Activated CD4-positive, alpha-beta memory T cell treated with anti-CD3 and anti-CD28 coated beads for 36 hours (primary cell): ENCODE data around the gene CACNA1C. TPM values are rescaled to one million over a fixed set of nuclear protein-coding genes. Genes with fewer than 3 reads are reported as not detected.

Source experiments
- CTCF ChIA-PET: fragments of 350-600 bp; sonication (Branson Sonifier 250); formaldehyde crosslinking; loops from one replicate; lab custom pipeline; 2021; ENCODE audit warnings: antibody characterized with exemption, inconsistent platforms; lab: Charles Lee
- POLR2A ChIA-PET: fragments of 350-600 bp; sonication (Branson Sonifier 250); formaldehyde crosslinking; loops from one replicate; lab custom pipeline; 2021; ENCODE audit warnings: antibody characterized with exemption; lab: Charles Lee
- DNase-seq: peaks from one replicate; pipeline ENCODE4 v3.0.0-alpha.2; 2020
- H3K27ac Mint-ChIP-seq: one replicate; pipeline ENCODE4 v1.8.0; 2021; ENCODE audit warnings: mixed read lengths
- H3K27me3 Mint-ChIP-seq: one replicate; pipeline ENCODE4 v1.8.0; 2021; ENCODE audit warnings: mixed read lengths
- H3K36me3 Mint-ChIP-seq: one replicate; pipeline ENCODE4 v1.8.0; 2021; ENCODE audit warnings: mixed read lengths
- H3K4me1 Mint-ChIP-seq: one replicate; pipeline ENCODE4 v1.8.0; 2021; ENCODE audit warnings: low read depth, mixed read lengths
- H3K4me3 Mint-ChIP-seq: one replicate; pipeline ENCODE4 v1.8.0; 2021; ENCODE audit warnings: mild to moderate bottlenecking, mixed read lengths
- H3K9me3 Mint-ChIP-seq: one replicate; pipeline ENCODE4 v1.8.0; 2021; ENCODE audit warnings: mixed read lengths
- intact Hi-C: fragments of 100-400 bp; cut with micrococcal nuclease; formaldehyde crosslinking; loops from one replicate; pipeline ENCODE4 v1.15.1; 2023
- total RNA-seq, 2 experiments: library from RNA; stranded (reverse); gene quantifications; one replicate each; pipeline ENCODE4 v1.2.3, GENCODE V29; 2021

CACNA1C gene
- total RNA-seq, 2 experiments from 2014 or later: 0.07 to 0.12 TPM

DNA sequence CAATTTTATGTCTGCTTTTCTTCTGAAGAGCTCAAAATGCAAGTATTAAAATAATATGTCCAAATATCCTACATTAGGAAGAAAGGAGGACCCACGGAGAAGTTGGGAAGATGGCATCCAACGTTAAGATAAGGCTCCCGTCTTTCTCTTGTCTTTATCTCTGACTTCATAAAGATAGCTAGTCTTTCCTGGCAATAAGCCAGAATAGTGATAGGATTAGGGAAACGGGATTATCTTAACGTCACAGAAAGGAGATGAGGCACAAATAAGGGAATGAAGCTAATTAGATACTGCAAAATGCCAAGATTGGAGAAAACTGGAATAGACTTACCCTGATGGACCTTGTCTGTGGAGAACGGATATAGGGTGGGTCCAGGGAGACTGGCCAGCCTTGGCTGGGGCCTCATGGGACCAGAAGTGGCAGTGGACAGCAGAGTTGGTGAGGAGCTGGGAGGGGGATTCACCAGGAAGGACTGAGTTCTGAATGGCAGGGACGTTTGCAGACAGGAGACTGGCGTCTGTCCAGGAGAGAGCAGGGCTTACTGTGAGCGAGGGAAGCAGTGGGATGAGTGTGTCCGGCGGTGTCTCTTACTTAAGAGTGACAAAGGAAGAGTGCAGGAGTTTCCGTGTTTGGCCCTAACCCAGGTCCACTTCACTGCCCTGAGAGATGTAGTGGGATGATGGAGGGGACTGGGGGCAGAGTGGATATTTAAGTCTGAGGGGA lies 119.9 kb downstream of the CACNA1C start:
- intact Hi-C loops: no loop called here
- ChIA-PET POLR2A (no interaction called here), CTCF (no interaction called here)
- DNase-seq: no peak
- H3K36me3 Mint-ChIP-seq: no peaks in the 10 kb centered on the region
- peaks cover 10% of the 10 kb centered on the region for H3K27me3 Mint-ChIP-seq
- no peak overlapping the region for H3K27ac Mint-ChIP-seq
- no peak overlapping the region for H3K4me3 Mint-ChIP-seq
- H3K9me3 Mint-ChIP-seq: peaks cover 7% of the 10 kb centered on the region
- H3K4me1 Mint-ChIP-seq: no peaks in the 10 kb centered on the region

DNA sequence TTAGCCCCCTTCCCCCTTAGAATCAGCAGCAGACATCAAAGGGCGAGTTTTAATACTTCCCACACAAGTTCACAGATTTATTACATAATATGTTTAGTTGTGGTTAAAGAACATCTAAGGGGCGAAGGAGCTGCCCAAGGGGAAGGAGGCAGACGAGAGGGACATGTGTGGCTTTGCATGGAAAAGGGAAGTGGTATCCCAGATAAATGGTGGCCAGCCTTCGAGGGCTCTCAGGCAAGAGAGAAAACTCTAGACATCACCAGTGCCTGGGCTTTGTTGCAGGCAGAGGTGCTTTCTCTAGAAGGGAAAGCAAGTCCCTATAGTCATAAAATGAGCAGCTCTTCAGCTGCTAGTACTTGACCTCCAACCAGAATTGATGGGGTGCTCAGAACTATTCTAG lies 121.2 kb downstream of the CACNA1C start:
- H3K4me1 Mint-ChIP-seq: no peaks in the 10 kb centered on the region
- no peak for DNase-seq
- ChIA-PET CTCF (no interaction called here), POLR2A (no interaction called here)
- H3K36me3 Mint-ChIP-seq: no peaks in the 10 kb centered on the region
- no peak overlapping the region for H3K27ac Mint-ChIP-seq
- intact Hi-C loops: no loop called here
- H3K4me3 Mint-ChIP-seq: no peak overlapping the region
- H3K9me3 Mint-ChIP-seq: no peaks in the 10 kb centered on the region
- peaks cover 11% of the 10 kb centered on the region for H3K27me3 Mint-ChIP-seq

DNA sequence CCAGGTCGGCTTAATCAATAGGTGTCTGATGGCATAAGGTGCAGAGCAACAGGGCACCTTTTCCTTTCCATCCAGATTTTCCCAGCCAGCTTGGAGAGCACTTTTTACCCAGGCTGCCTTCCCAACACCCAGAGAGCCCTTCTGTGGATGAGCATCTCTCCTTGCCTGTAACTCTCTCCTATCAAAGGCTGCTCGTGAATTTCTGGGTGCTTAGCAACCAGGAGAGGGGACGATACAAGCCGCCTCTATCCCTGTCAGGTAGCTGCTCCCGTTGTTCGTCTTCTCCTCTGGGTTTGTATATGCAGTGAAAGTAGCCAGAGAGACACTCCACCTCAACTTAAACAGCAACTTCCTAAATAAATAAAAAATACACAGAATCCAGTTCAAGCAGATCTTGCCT lies 124.2 kb downstream of the CACNA1C start:
- Mint-ChIP-seq H3K9me3 (no peaks in the 10 kb centered on the region), H3K4me3 (no peak overlapping the region), H3K27me3 (peaks cover 11% of the 10 kb centered on the region), H3K4me1 (no peaks in the 10 kb centered on the region), H3K36me3 (no peaks in the 10 kb centered on the region), H3K27ac (no peak overlapping the region)
- CTCF ChIA-PET: no interaction called here
- POLR2A ChIA-PET: no interaction called here
- DNase-seq: no peak
- intact Hi-C loops: no loop called here

GRCh38 chr12:2177751-2178150 lies 125.0 kb downstream of the CACNA1C start:
- DNase-seq: no peak
- no peak overlapping the region for H3K27ac Mint-ChIP-seq
- no peak overlapping the region for H3K4me3 Mint-ChIP-seq
- no peaks in the 10 kb centered on the region for H3K4me1 Mint-ChIP-seq
- H3K36me3 Mint-ChIP-seq: no peaks in the 10 kb centered on the region
- intact Hi-C loops: no loop called here
- no peaks in the 10 kb centered on the region for H3K9me3 Mint-ChIP-seq
- POLR2A ChIA-PET: no interaction called here
- peaks cover 8% of the 10 kb centered on the region for H3K27me3 Mint-ChIP-seq
- CTCF ChIA-PET: no interaction called here

DNA sequence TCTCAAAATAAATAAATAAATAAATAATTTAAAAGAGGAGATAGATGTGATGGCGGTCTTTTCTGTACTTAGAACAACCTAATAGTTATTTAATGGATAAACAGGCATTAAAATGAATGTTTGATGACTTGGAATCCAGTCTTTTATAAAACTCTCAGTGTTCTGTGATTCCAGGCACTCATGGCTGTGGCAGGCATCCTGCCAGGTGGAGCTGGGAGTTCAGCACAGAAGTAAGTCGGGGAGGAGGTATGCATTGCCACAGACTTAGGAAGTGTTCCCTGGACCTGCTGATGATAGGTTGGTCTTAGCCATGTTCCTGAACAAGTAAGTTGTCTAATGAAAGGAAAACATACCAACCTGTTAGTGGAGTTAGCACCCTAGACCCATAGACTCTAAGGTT lies 126.3 kb downstream of the CACNA1C start:
- intact Hi-C loops: no loop called here
- Mint-ChIP-seq H3K4me3 (no peak overlapping the region), H3K4me1 (no peaks in the 10 kb centered on the region), H3K27ac (no peak overlapping the region), H3K9me3 (no peaks in the 10 kb centered on the region), H3K27me3 (peaks cover 6% of the 10 kb centered on the region), H3K36me3 (no peaks in the 10 kb centered on the region)
- POLR2A ChIA-PET: interaction anchor here (0.6 kb wide), 1 partner anchor 15 kb away, joined by 3 read pairs; no protein-coding TSS in a partner anchor
- no peak for DNase-seq
- CTCF ChIA-PET: interaction anchor here (0.6 kb wide), 1 partner anchor 665 kb away, joined by 3 read pairs; no protein-coding TSS in a partner anchor

DNA sequence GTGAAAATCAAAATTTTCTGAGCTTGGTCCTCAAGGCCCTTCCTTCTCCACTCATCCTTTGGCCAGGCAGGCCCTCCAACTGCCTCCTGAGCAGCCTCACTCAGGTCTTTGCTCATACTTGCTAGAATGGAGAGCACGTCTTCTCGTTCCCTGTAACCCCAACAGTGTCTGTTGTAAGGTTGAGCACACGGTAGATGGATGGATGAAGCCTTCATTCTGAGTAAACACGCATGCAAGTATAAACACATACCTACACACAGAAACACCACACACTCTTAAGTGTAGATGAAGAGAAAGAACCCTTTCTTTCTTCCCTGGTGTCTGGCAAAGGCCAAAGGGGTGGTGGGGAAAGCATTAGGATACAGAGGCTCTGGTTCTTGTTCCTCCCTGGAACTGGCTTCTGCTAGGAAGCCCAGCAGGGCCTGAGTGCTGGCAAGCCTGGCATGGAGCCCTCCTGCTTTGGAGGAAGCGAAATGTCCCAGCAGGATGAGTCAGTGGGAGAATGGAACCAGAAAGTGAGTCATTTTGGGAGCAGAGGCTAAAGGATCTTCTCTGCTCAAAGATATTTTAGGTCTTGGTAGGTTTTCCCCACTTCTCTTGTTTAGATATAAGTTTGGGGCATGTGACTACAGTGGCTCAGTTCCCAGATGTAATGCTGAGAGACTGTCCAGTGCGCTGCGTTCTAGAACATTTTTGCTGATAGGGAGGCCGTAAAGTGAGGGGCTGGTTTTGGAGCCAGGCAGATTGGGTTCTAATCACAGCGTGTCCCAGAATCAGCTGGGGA lies 127.4 kb downstream of the CACNA1C start:
- ChIA-PET CTCF (no interaction called here), POLR2A (no interaction called here)
- Mint-ChIP-seq H3K36me3 (no peaks in the 10 kb centered on the region), H3K4me3 (no peak overlapping the region), H3K9me3 (no peaks in the 10 kb centered on the region), H3K27me3 (peaks cover 6% of the 10 kb centered on the region), H3K27ac (no peak overlapping the region), H3K4me1 (peaks cover 2% of the 10 kb centered on the region)
- intact Hi-C loops: no loop called here
- no peak for DNase-seq

DNA sequence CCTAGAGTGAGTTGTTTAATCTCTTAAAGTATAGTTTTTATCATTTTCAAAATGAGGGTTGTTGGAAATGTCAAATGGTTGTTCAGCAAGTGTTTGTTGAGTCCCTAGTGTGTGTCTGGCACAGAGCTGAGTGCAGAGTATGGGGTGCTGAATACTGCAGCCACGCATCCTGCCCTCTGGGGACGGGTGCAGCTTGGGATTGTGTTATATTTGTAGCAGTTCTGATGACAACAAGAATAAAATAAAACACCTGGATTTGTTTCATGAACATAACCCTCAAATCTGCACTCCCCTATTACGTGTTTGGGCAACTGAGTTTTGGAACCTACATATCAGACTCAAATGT lies 127.9 kb downstream of the CACNA1C start:
- Mint-ChIP-seq H3K36me3 (no peaks in the 10 kb centered on the region), H3K27me3 (peaks cover 7% of the 10 kb centered on the region), H3K27ac (no peak overlapping the region), H3K4me1 (peaks cover 2% of the 10 kb centered on the region), H3K4me3 (no peak overlapping the region), H3K9me3 (no peaks in the 10 kb centered on the region)
- intact Hi-C loops: no loop called here
- ChIA-PET POLR2A (no interaction called here), CTCF (no interaction called here)
- no peak for DNase-seq

DNA sequence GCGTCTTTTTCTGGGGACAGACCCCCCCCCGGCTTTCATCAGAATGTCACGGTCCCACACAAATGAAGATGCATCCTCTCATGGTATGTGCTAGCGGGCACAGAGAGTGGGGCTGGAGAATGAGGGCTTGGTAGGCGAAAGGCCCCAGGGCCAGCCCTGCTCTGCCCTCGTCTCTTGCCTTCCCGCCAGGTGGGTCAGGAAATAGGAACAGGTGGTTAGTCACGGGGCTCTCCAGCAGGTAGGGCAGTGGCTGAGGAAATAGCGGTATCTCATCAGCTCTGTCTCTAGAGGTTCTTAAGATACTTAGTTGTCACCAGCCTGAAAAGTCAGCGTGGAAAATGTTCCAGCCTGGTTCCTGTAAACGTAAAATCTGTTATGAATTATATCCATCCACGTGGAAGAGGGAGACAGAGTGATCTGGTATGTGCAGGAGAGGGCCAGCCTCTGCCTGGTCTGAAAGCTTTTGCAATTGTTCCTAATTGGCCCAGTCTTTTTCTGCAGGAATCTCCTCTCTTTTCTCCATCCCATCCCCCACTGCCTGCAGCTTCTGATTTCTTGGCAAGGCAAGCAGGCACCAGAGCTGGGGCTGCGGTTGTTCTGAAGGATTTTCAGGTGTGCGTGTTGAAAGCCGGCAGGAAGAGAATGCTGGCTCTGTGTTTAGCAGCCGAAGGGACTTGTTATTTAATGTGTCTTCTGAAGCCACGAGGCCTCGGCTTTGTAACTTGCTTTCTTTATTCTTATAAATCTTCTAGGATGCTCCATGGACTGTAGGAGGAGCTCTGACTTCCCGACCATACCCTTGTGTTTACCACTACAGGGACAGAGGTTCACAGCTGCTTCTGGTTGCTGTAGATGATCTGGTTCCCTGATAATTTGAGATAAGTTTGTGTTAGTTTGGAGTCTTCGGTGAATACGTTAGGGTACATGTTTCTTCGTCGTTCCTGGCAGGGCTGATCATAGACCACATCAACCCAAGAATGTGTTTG lies 131.1 kb downstream of the CACNA1C start:
- H3K27ac Mint-ChIP-seq: no peak overlapping the region
- CTCF ChIA-PET: no interaction called here
- POLR2A ChIA-PET: no interaction called here
- peaks cover 3% of the 10 kb centered on the region for H3K27me3 Mint-ChIP-seq
- H3K9me3 Mint-ChIP-seq: no peaks in the 10 kb centered on the region
- DNase-seq: no peak
- no peak overlapping the region for H3K4me3 Mint-ChIP-seq
- intact Hi-C loops: no loop called here
- no peaks in the 10 kb centered on the region for H3K36me3 Mint-ChIP-seq
- peaks cover 2% of the 10 kb centered on the region for H3K4me1 Mint-ChIP-seq

- no peak for DNase-seq
- CTCF ChIA-PET: no interaction called here
- Mint-ChIP-seq H3K27ac (no peak overlapping the region), H3K27me3 (peaks cover 3% of the 10 kb centered on the region), H3K9me3 (no peaks in the 10 kb centered on the region), H3K4me3 (no peak overlapping the region), H3K4me1 (peaks cover 2% of the 10 kb centered on the region), H3K36me3 (no peaks in the 10 kb centered on the region)
- intact Hi-C loops: no loop called here
- POLR2A ChIA-PET: no interaction called here
Observed at GRCh38 chr12:2185751-2186341, 133.1 kb downstream of the CACNA1C start.

GRCh38 chr12:2187195-2187945 lies 134.6 kb downstream of the CACNA1C start:
- intact Hi-C loops: no loop called here
- Mint-ChIP-seq H3K27ac (no peak overlapping the region), H3K9me3 (no peaks in the 10 kb centered on the region), H3K27me3 (peaks cover 3% of the 10 kb centered on the region), H3K4me3 (no peak overlapping the region), H3K36me3 (no peaks in the 10 kb centered on the region), H3K4me1 (peaks cover 2% of the 10 kb centered on the region)
- CTCF ChIA-PET: no interaction called here
- DNase-seq: no peak
- POLR2A ChIA-PET: interaction anchor here (0.6 kb wide), 1 partner anchor 170 kb away, joined by 3 read pairs; no protein-coding TSS in a partner anchor

DNA sequence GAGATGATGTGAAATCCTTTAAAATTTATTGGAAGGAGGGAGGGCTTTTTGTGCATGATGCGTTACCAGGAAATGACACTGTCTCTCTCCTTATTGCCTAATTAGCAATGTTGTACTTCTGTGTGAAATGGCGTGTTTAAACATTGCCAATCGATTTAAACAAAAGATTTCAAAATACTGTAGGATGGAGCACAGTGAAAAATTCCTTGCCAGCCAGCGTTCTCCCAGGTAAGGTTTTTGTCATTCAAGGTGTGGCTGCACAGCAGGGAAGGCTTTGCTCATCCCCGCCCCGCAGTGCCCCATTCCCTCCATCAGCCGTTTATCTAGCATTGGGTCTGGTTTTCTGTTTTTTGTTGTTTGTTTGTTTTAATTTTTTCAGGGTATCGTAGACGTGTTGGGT lies 137.3 kb downstream of the CACNA1C start:
- no peaks in the 10 kb centered on the region for H3K4me1 Mint-ChIP-seq
- no peaks in the 10 kb centered on the region for H3K36me3 Mint-ChIP-seq
- intact Hi-C loops: no loop called here
- H3K9me3 Mint-ChIP-seq: no peaks in the 10 kb centered on the region
- peaks cover 1% of the 10 kb centered on the region for H3K27me3 Mint-ChIP-seq
- no peak overlapping the region for H3K4me3 Mint-ChIP-seq
- ChIA-PET CTCF (interaction anchor here (0.6 kb wide), 1 partner anchor 710 kb away, joined by 3 read pairs; no protein-coding TSS in a partner anchor), POLR2A (no interaction called here)
- H3K27ac Mint-ChIP-seq: no peak overlapping the region
- DNase-seq: no peak
